SK-N-SH (cell line): Measurements from ENCODE around the gene SENP5. TPM values are rescaled to one million over a fixed set of nuclear protein-coding genes. Genes with fewer than 3 reads are reported as not detected.

ENCODE experiments used
- CTCF ChIA-PET: fragments of 300-600, 350-600 bp; formaldehyde crosslinking; extraction: SDS; loops from one replicate; lab custom pipeline; 2021; lab: Yijun Ruan, JAX
- POLR2A ChIA-PET: fragments of 350-600 bp; sonication (Branson Sonifier 250); formaldehyde crosslinking; extraction: SDS; loops from one replicate; lab custom pipeline; 2020; ENCODE audit warnings: antibody characterized with exemption, inconsistent platforms; lab: Yijun Ruan, JAX
- DNase-seq: peaks from one replicate; pipeline ENCODE4 v3.0.0; 2012
- H2AFZ ChIP-seq: fragments of 200-600 bp; sonication (generic); 2 replicates; pipeline ENCODE4 v1.8.1; 2016; ENCODE audit warnings: antibody characterized with exemption, mild to moderate bottlenecking, low read depth
- H3F3A ChIP-seq: fragments of 200-600 bp; sonication (generic); replicated peaks from 2 replicates; pipeline ENCODE3; 2016; ENCODE audit warnings: antibody characterized with exemption, mild to moderate bottlenecking; ENCODE audit not compliant: insufficient read depth
- H3K27ac ChIP-seq, 2 experiments: fragments of 200-500 bp in 1 of 2; fragments of 200-600 bp in 1 of 2; sonication (Bioruptor generic) in 1 of 2; sonication (generic), shearing (Covaris generic) in 1 of 2; 2 replicates each; pipeline versions ENCODE4 v1.5.1 to v1.6.1; 2014 to 2016; ENCODE audit warnings: low read depth in 2 of 2, inconsistent platforms in 1 of 2, low read length in 1 of 2, mild to moderate bottlenecking in 1 of 2, mixed read lengths in 1 of 2
- H3K27me3 ChIP-seq: fragments of 200-600 bp; sonication (generic), shearing (Covaris generic); 2 replicates; pipeline ENCODE4 v1.6.1; 2016; ENCODE audit warnings: mixed run types; ENCODE audit not compliant: insufficient read depth
- H3K36me3 ChIP-seq, 2 experiments: fragments of 200-500 bp in 1 of 2; fragments of 200-600 bp in 1 of 2; sonication (Bioruptor generic) in 1 of 2; sonication (generic) in 1 of 2; replicated peaks in 1 of 2; 2 replicates each; pipeline versions ENCODE3 to v1.5.1; 2014 to 2016; ENCODE audit warnings: low read length in 1 of 2, mild to moderate bottlenecking in 1 of 2; ENCODE audit not compliant: insufficient read depth in 2 of 2, control insufficient read depth in 1 of 2
- H3K4me1 ChIP-seq, 2 experiments: fragments of 200-500 bp in 1 of 2; fragments of 200-600 bp in 1 of 2; sonication (Bioruptor generic) in 1 of 2; sonication (generic), shearing (Covaris generic) in 1 of 2; 2 replicates each; pipeline versions ENCODE4 v1.5.1 to v1.6.1; 2014 to 2016; ENCODE audit warnings: low read depth in 1 of 2, low read length in 1 of 2, mixed run types in 1 of 2; ENCODE audit not compliant: insufficient read depth in 2 of 2, control insufficient read depth in 1 of 2
- H3K4me2 ChIP-seq: fragments of 200-600 bp; sonication (generic), shearing (Covaris generic); 2 replicates; pipeline ENCODE4 v1.6.1; 2017; ENCODE audit warnings: mixed run types
- H3K4me3 ChIP-seq, 2 experiments: fragments of 200-500 bp in 1 of 2; fragments of 200-600 bp in 1 of 2; sonication (Bioruptor generic) in 1 of 2; sonication (generic), shearing (Covaris generic) in 1 of 2; 2 replicates each; pipeline versions ENCODE4 v1.5.1 to v1.8.1; 2014 to 2016; ENCODE audit warnings: low read depth in 2 of 2, inconsistent platforms in 1 of 2, low read length in 1 of 2, mild to moderate bottlenecking in 1 of 2, mixed read lengths in 1 of 2, moderate library complexity in 1 of 2
- H3K79me2 ChIP-seq: fragments of 200-600 bp; sonication (generic); 2 replicates; pipeline ENCODE4 v1.8.1; 2017; ENCODE audit warnings: mild to moderate bottlenecking; ENCODE audit not compliant: insufficient read depth
- H3K9ac ChIP-seq: fragments of 200-600 bp; sonication (generic); 2 replicates; pipeline ENCODE4 v1.6.1; 2017; ENCODE audit warnings: mixed run types
- H3K9me2 ChIP-seq: fragments of 200-600 bp; sonication (generic); 2 replicates; pipeline ENCODE4 v1.6.1; 2017; ENCODE audit warnings: mixed run types
- H3K9me3 ChIP-seq: fragments of 200-600 bp; sonication (generic); 2 replicates; pipeline ENCODE4 v1.6.1; 2017; ENCODE audit warnings: mixed run types, mild to moderate bottlenecking, moderate library complexity
- H4K20me1 ChIP-seq: fragments of 200-600 bp; sonication (generic); 2 replicates; pipeline ENCODE4 v1.6.1; 2017; ENCODE audit warnings: mild to moderate bottlenecking, mixed run types; ENCODE audit not compliant: insufficient read depth
- CHD2 ChIP-seq: fragments of 150-350 bp; IDR thresholded peaks from 2 replicates; pipeline ENCODE4 v1.6.1; 2018; ENCODE audit warnings: low read length; ENCODE audit not compliant: partially characterized antibody
- POLR2AphosphoS5 ChIP-seq: IDR thresholded peaks from 2 replicates; pipeline ENCODE4 v1.6.1; 2012; ENCODE audit warnings: low read depth, low read length
- RCOR1 ChIP-seq: fragments of 150-350 bp; IDR thresholded peaks from 2 replicates; pipeline ENCODE4 v1.6.1; 2017; ENCODE audit warnings: antibody characterized with exemption, low read length
- RFX5 ChIP-seq: IDR thresholded peaks from 2 replicates; pipeline ENCODE4 v1.6.1; 2012; ENCODE audit warnings: mild to moderate bottlenecking, improper control_type of control experiment, low read length
- TAF1 ChIP-seq: IDR thresholded peaks from 2 replicates; pipeline ENCODE4 v1.6.1; 2012; ENCODE audit warnings: low read depth, mild to moderate bottlenecking, low read length, moderate library complexity, borderline replicate concordance
- TCF12 ChIP-seq: IDR thresholded peaks from 2 replicates; pipeline ENCODE4 v1.4.0; 2012
- WGBS: methylation state at CpG from one replicate; pipeline ENCODE4 v1.1.6; 2017; ENCODE audit warnings: low lambda C conversion rate; 5-methylcytosine and 5-hydroxymethylcytosine counted together
- polyA plus RNA-seq, 3 experiments: library from polyadenylated mRNA; depleted of rRNA; stranded (reverse); fragments of >200 nt; gene quantifications; 2 replicates each; pipeline ENCODE4 v1.2.3, GENCODE V29; 2012
- TF ChIP-seq, protein P1 (sequence below): fragments of 150-350 bp; IDR thresholded peaks from 2 replicates; pipeline ENCODE4 v1.6.1; 2017; ENCODE audit warnings: antibody characterized with exemption, low read length, low read depth, borderline replicate concordance
- TF ChIP-seq, protein P2 (sequence below): IDR thresholded peaks from 2 replicates; pipeline ENCODE4 v1.6.1; 2012; ENCODE audit warnings: mild to moderate bottlenecking, low read depth, low read length, moderate library complexity
- TF ChIP-seq, protein P3 (sequence below): IDR thresholded peaks from 2 replicates; pipeline ENCODE4 v1.4.0; 2012; ENCODE audit warnings: low read depth, borderline replicate concordance

SENP5 gene
- polyA plus RNA-seq, 1 of the 3 experiments (the other 2 are of a cell fraction), result 7.5 TPM

DNA sequence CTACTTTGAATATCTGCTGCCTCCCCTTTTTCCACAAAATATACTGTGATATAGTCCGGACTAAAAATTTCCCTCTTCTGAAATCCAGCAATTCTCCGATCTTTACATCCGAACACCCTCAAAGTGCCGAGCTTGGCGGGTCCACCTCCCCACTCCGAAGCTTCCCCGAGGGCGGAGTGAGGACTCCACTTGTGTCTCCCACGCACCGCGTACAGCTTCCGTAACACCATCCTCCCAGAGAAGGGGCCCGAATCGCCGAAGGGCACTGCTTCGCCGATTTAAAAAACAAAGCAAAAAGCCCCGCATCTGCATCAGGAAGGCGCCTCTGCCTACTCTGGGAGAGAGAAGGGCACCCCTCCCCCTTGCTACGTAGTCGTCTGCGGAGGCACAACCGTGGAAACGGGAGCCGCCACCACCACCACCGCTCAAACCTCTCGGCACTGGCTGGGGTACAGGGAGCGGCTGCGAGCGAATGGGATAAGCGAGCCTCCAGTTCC is 74.1 kb downstream of the SENP5 start:
- H3K9me2 ChIP-seq, result no peaks in the 10 kb centered on the region
- TF ChIP-seq, protein P1, sequence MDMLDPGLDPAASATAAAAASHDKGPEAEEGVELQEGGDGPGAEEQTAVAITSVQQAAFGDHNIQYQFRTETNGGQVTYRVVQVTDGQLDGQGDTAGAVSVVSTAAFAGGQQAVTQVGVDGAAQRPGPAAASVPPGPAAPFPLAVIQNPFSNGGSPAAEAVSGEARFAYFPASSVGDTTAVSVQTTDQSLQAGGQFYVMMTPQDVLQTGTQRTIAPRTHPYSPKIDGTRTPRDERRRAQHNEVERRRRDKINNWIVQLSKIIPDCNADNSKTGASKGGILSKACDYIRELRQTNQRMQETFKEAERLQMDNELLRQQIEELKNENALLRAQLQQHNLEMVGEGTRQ, result no peak
- TF ChIP-seq RCOR1 (no peak), CHD2 (no peak), TAF1 (no peak), TCF12 (no peak), RFX5 (no peak), POLR2AphosphoS5 (no peak)
- TF ChIP-seq, protein P2, sequence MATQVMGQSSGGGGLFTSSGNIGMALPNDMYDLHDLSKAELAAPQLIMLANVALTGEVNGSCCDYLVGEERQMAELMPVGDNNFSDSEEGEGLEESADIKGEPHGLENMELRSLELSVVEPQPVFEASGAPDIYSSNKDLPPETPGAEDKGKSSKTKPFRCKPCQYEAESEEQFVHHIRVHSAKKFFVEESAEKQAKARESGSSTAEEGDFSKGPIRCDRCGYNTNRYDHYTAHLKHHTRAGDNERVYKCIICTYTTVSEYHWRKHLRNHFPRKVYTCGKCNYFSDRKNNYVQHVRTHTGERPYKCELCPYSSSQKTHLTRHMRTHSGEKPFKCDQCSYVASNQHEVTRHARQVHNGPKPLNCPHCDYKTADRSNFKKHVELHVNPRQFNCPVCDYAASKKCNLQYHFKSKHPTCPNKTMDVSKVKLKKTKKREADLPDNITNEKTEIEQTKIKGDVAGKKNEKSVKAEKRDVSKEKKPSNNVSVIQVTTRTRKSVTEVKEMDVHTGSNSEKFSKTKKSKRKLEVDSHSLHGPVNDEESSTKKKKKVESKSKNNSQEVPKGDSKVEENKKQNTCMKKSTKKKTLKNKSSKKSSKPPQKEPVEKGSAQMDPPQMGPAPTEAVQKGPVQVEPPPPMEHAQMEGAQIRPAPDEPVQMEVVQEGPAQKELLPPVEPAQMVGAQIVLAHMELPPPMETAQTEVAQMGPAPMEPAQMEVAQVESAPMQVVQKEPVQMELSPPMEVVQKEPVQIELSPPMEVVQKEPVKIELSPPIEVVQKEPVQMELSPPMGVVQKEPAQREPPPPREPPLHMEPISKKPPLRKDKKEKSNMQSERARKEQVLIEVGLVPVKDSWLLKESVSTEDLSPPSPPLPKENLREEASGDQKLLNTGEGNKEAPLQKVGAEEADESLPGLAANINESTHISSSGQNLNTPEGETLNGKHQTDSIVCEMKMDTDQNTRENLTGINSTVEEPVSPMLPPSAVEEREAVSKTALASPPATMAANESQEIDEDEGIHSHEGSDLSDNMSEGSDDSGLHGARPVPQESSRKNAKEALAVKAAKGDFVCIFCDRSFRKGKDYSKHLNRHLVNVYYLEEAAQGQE, result no peak
- TF ChIP-seq, protein P3, sequence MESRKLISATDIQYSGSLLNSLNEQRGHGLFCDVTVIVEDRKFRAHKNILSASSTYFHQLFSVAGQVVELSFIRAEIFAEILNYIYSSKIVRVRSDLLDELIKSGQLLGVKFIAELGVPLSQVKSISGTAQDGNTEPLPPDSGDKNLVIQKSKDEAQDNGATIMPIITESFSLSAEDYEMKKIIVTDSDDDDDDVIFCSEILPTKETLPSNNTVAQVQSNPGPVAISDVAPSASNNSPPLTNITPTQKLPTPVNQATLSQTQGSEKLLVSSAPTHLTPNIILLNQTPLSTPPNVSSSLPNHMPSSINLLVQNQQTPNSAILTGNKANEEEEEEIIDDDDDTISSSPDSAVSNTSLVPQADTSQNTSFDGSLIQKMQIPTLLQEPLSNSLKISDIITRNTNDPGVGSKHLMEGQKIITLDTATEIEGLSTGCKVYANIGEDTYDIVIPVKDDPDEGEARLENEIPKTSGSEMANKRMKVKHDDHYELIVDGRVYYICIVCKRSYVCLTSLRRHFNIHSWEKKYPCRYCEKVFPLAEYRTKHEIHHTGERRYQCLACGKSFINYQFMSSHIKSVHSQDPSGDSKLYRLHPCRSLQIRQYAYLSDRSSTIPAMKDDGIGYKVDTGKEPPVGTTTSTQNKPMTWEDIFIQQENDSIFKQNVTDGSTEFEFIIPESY, result no peak
- TF ChIP-seq, all 33 proteins: peak for 0
- peaks cover 29 to 34% of the 10 kb centered on the region in 2 experiments for H3K36me3 ChIP-seq
- H3F3A ChIP-seq, result peaks cover 22% of the 10 kb centered on the region
- peak overlapping the region; percentile 84 for H2AFZ ChIP-seq
- H3K4me2 ChIP-seq, result peak overlapping the region; percentile 94
- CTCF ChIA-PET, result interaction anchor here (0.5 to 3.0 kb wide), 18 partner anchors 9 to 333 kb away, joined by 3 to 16 read pairs (median 4); partner anchors contain the start of genes PIGZ and SENP5
- peak overlapping the region; percentile 97 to 99 for H3K27ac ChIP-seq
- H3K27me3 ChIP-seq, result no peaks in the 10 kb centered on the region
- DNase-seq, result no peak
- H3K9me3 ChIP-seq, result no peaks in the 10 kb centered on the region
- H3K4me1 ChIP-seq, result peaks cover 6 to 11% of the 10 kb centered on the region in 2 experiments; a peak in 3 of 4 replicates
- H4K20me1 ChIP-seq, result peaks cover 11% of the 10 kb centered on the region; the same call in 1 of the 2 replicates
- POLR2A ChIA-PET, result interaction anchor here (0.6 to 1.7 kb wide), 5 partner anchors 28 to 321 kb away, joined by 3 to 18 read pairs (median 4); partner anchors contain the start of gene SENP5
- peak overlapping the region; percentile 95 to 96 for H3K4me3 ChIP-seq
- peaks cover 85% of the 10 kb centered on the region for H3K79me2 ChIP-seq
- WGBS, result 1% methylated on average over 18 of the region's 31 CpGs
- peak overlapping the region; percentile 98 for H3K9ac ChIP-seq
